MCF 10A (cell line): ENCODE measurements around the gene MVB12B. TPM values are rescaled to one million over a fixed set of nuclear protein-coding genes. Genes with fewer than 3 reads are reported as not detected.

Source experiments
- BruUV-seq: library from RNA; stranded (reverse); fragments of 400-500 nt; replicated peaks from 2 replicates; lab custom pipeline; 2021; lab: Mats Ljungman, UMichigan
- CTCF ChIA-PET: fragments of 300-600 bp; sonication (Branson Sonifier 250); formaldehyde crosslinking; extraction: SDS; loops from one replicate; lab custom pipeline; 2021; ENCODE audit warnings: antibody characterized with exemption, inconsistent platforms; lab: Yijun Ruan, JAX
- POLR2A ChIA-PET: fragments of 300-600, 350-650 bp; sonication (Branson Sonifier 250); formaldehyde crosslinking; extraction: SDS; loops from one replicate; lab custom pipeline; 2020; ENCODE audit warnings: antibody characterized with exemption, inconsistent platforms; lab: Yijun Ruan, JAX
- DNase-seq: peaks from one replicate; pipeline ENCODE4 v3.0.0-alpha.2; 2018; ENCODE audit not compliant: unreplicated experiment
- H3K27ac Mint-ChIP-seq: one replicate; pipeline ENCODE4 v1.8.0; 2022; ENCODE audit warnings: mild to moderate bottlenecking, low read depth, mixed read lengths; ENCODE audit not compliant: unreplicated experiment
- H3K27me3 Mint-ChIP-seq: one replicate; pipeline ENCODE4 v1.8.0; 2022; ENCODE audit warnings: mixed read lengths; ENCODE audit not compliant: insufficient read depth, unreplicated experiment
- H3K36me3 Mint-ChIP-seq: one replicate; pipeline ENCODE4 v1.8.0; 2022; ENCODE audit warnings: mild to moderate bottlenecking, moderate library complexity, mixed read lengths; ENCODE audit not compliant: insufficient read depth, unreplicated experiment
- H3K4me1 Mint-ChIP-seq: one replicate; pipeline ENCODE4 v1.8.0; 2022; ENCODE audit warnings: mixed read lengths; ENCODE audit not compliant: insufficient read depth, unreplicated experiment
- H3K4me3 Mint-ChIP-seq: one replicate; pipeline ENCODE4 v1.8.0; 2022; ENCODE audit warnings: mild to moderate bottlenecking, moderate library complexity, mixed read lengths; ENCODE audit not compliant: unreplicated experiment
- H3K9me3 Mint-ChIP-seq: one replicate; pipeline ENCODE4 v1.8.0; 2022; ENCODE audit warnings: mixed read lengths; ENCODE audit not compliant: unreplicated experiment
- CTCF ChIP-seq: fragments of 200-600 bp; IDR thresholded peaks from one replicate; pipeline ENCODE4 v1.8.0; 2022; ENCODE audit warnings: antibody characterized with exemption, mild to moderate bottlenecking; ENCODE audit not compliant: unreplicated experiment
- intact Hi-C: fragments of 100-400 bp; cut with micrococcal nuclease; formaldehyde crosslinking; loops from 2 replicates; pipeline ENCODE4 v1.14.1; 2022
- total RNA-seq: library from RNA; stranded (reverse); gene quantifications from 2 replicates; pipeline ENCODE4 v1.2.3, GENCODE V29; 2022

MVB12B gene
- total RNA-seq, 1 experiment from 2014 or later = 5.5 TPM

GRCh38 chr9:126502417-126503332 is 176.0 kb downstream of the MVB12B start:
- ChIA-PET CTCF (interaction anchor here (0.6 to 9.8 kb wide), 14 partner anchors 8 to 279 kb away, joined by 3 to 217 read pairs (median 4); no protein-coding TSS in a partner anchor), POLR2A (interaction anchor here (0.5 to 1.8 kb wide), 2 partner anchors 14 to 76 kb away, joined by 4 read pairs; no protein-coding TSS in a partner anchor)
- TF ChIP-seq CTCF = no peak
- DNase-seq = no peak
- no TSS peak for BruUV-seq
- intact Hi-C loops = no loop called here
- H3K9me3 Mint-ChIP-seq = no peaks in the 10 kb centered on the region
- no peak overlapping the region for H3K4me3 Mint-ChIP-seq
- no peak overlapping the region for H3K27ac Mint-ChIP-seq
- H3K27me3 Mint-ChIP-seq = no peaks in the 10 kb centered on the region
- no peaks in the 10 kb centered on the region for H3K4me1 Mint-ChIP-seq
- no peaks in the 10 kb centered on the region for H3K36me3 Mint-ChIP-seq

GRCh38 chr9:126503333-126504085 is 176.9 kb downstream of the MVB12B start:
- intact Hi-C loops = no loop called here
- H3K36me3 Mint-ChIP-seq = no peaks in the 10 kb centered on the region
- H3K27ac Mint-ChIP-seq = no peak overlapping the region
- DNase-seq = no peak
- H3K27me3 Mint-ChIP-seq = no peaks in the 10 kb centered on the region
- H3K4me3 Mint-ChIP-seq = no peak overlapping the region
- POLR2A ChIA-PET = no interaction called here
- H3K4me1 Mint-ChIP-seq = no peaks in the 10 kb centered on the region
- H3K9me3 Mint-ChIP-seq = no peaks in the 10 kb centered on the region
- TF ChIP-seq CTCF = no peak
- no TSS peak for BruUV-seq
- CTCF ChIA-PET = interaction anchor here (0.6 to 9.8 kb wide), 5 partner anchors 10 to 279 kb away, joined by 3 to 217 read pairs (median 3); no protein-coding TSS in a partner anchor

- Mint-ChIP-seq H3K36me3 (no peaks in the 10 kb centered on the region), H3K27me3 (no peaks in the 10 kb centered on the region), H3K4me3 (no peak overlapping the region), H3K9me3 (no peaks in the 10 kb centered on the region), H3K4me1 (no peaks in the 10 kb centered on the region), H3K27ac (no peak overlapping the region)
- intact Hi-C loops = no loop called here
- no peak for TF ChIP-seq CTCF
- DNase-seq = no peak
- CTCF ChIA-PET = interaction anchor here (0.6 to 9.8 kb wide), 5 partner anchors 9 to 278 kb away, joined by 3 to 217 read pairs (median 3); no protein-coding TSS in a partner anchor
- no TSS peak for BruUV-seq
- POLR2A ChIA-PET = no interaction called here
These were observed 177.7 kb downstream of the MVB12B start for GRCh38 chr9:126504086-126504976.
